SKM-1 (cell line): ENCODE measurements around the gene CCDC149.

Experiments used
- DNase-seq: peaks from one replicate; lab custom pipeline; 2025; ENCODE audit not compliant: unreplicated experiment; lab: John Stamatoyannopoulos, UW

Gene CCDC149

GRCh38 chr4:24778464-24779225, 134.2 kb downstream of the CCDC149 start:
- no peak for DNase-seq

DNA sequence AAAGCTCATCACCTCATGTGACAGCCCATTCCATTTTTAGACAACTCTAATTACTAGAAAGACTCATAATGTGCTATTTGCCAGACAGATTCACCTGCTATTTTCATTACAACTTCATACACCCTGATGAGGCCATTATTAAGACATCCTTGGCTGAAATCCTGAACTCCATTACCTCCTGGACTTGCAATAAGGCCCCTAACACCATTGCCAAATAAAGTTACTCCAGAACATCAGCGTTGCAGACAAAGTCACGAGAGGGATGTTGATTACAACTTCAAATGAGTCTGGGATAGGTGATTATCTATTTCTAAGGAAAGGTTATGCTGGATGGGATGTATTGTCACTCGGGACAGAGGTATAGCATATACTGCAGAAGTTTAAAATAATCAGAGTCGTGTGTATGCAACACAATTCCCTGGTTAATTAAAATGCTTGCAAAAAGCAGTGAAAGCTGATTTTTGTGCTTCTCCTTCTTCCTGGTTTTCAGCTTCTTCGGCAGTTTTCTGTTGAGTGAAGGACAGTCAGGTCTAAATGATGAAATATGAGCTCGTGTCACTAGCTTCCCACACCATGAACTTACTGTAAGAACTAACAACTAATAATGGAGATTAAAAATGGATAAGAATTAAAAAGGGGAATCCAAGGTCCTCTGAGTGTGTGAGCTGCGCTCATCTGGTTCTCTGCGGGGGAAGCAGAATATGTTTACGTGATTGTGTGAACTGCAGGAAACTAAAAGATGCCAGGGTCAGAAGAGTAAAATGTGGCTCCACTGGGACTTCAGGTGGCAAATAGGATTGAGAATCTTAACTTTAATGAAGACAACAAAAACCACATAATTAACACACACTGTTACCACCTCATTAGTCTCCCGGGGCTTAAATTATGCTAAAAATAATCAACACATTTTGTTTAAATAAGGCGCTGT, 135.0 kb downstream of the CCDC149 start:
- no peak for DNase-seq

GRCh38 chr4:24775750-24776149, 137.1 kb downstream of the CCDC149 start:
- no peak for DNase-seq

- DNase-seq, result no peak
Observed at GRCh38 chr4:24775032-24775605, 137.7 kb downstream of the CCDC149 start.

GRCh38 chr4:24774452-24774851, 138.4 kb downstream of the CCDC149 start:
- no peak for DNase-seq

DNA sequence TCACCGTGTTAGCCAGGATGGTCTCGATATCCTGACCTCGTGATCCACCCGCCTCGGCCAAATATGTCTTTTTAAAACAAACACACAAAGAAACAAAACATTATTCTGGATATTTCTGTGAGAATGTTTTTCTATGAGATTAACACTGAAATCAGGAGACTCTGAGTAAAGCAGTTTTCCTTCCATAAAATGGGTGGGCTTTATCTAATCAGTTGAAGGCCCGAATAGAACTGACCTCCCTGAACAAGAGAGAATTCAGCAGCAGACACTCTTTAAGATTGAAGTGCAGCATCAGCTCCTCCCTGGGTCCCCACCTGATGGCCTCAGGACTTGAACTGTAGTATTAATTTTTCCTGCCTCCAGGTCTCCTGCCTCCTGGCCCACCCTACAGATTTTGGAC, 139.9 kb downstream of the CCDC149 start:
- no peak for DNase-seq

DNA sequence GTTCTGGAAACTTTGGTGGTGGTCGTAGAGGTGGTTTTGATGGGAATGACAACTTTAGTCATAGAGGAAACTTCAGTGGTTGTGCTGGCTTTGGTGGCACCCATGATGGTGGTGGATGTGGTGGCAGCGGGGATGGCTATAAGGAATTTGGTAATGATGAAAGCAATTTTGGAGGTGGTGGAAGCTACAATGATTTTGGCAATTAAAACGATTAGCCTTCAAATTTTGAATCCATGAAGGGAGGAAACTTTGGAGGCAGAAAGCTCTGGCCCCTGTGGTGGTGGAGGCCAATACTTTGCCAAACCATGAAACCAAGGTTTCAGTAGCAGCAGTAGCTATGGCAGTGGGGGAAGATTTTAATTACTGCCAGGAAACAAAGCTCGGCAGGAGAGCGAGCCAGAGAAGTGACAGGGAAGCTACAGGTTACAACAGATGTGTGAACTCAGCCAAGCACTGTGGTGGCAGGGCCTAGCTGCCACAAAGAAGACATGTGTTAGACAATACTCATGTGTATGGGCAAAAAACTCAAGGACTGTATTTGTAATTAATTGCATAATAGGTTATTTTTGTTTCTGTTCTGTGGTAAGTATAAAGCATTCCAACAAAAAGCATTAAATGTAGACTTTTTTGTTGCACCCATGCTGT, 140.7 kb downstream of the CCDC149 start:
- DNase-seq, result no peak

DNA sequence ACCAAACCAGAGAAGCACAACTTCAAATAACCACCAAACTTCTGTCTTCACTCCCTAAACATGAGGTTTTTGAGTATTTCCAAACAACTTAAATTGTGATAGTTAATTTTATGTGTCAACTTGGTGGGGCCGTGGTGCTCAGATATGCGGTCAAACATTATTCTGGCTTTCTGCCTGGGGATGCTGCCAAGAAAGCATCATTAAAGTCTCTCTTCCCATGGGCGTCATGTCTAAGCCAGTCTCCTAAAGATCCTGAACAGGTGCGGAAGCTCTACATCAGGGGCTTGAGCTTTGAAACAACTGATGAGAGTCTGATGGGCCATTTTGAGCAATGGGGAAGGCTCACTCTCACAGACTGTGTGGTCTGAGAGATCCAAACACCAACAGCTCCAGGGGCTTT, 141.6 kb downstream of the CCDC149 start:
- DNase-seq, result no peak

DNA sequence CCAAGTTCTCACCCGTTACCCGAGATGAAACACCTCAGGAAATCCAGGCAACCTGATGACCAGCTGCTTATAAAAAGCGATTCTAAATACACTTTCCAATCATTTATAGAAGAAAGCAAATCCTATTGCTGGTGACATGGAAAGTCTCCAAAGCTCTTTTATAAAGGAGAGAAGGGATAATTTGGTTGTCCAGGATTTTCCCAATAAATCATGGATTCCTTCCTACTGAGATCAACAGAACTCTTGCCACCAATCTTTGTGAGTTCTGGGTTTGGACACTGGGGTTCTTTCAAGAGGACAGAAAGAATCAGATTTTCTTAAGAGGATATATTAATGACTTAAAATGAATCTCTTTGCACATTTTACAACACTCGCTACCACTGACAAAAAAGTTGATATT, 142.2 kb downstream of the CCDC149 start:
- DNase-seq, result no peak

DNA sequence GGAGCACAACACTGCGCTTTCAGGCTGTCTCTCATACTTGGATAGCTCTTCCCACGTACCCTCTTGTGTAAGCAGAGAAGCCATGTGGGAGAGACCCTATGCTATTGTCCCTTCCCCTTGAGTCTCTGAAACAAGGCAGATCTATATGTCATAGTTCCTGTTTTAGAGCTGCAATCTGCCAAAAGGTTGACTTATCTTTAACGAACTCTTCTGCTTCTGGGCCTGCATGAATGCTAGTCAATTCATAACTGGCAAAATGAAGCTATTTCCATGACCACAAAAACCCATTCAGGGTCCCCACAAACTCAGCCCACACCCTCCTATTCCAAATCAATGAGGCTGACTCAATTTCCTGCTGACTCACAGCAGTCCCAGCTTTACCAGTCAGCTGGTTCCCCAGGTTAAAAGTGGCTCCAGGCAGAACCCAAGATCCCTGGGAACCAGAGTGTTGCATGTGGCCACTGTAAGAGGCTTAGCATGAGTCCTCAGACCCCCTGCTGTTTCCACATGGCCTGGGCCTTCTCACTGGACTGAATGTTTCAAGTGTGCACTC, 142.7 kb downstream of the CCDC149 start:
- no peak for DNase-seq

GRCh38 chr4:24769571-24769970, 143.3 kb downstream of the CCDC149 start:
- DNase-seq, result no peak

DNA sequence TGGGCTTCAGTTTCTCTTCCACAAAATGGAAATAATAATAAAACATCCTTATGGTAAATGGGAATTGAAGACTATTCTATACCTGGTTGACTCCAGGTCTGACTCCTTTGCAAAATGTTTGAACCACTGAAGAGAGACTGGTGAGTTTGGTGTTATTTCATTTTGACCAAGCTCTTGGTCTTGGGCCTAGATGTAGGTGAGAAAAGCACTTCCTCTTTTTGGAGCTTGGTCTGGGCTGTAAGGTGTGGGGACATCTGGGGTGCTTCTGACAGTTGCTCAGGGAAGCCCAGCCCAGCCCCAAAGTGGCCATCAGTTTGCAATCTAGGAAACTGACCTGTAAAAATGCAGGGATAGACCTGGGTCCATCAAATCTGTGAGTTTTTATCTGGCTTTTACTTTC, 144.2 kb downstream of the CCDC149 start:
- DNase-seq, result no peak

- DNase-seq, result no peak
Observed at GRCh38 chr4:24768006-24768405, 144.8 kb downstream of the CCDC149 start.

GRCh38 chr4:24765376-24765988, 147.4 kb downstream of the CCDC149 start:
- DNase-seq, result no peak

- no peak for DNase-seq
Observed at GRCh38 chr4:24764345-24764744, 148.5 kb downstream of the CCDC149 start.

- DNase-seq, result no peak
Observed at GRCh38 chr4:24763631-24764297, 149.1 kb downstream of the CCDC149 start.
